HG02938 (cell line): Measurements from ENCODE around the gene CSTPP1.
"Not testable (repeated sequence)": the region's sequence is repeated elsewhere in the genome, so short reads cannot be mapped to it uniquely, and the experiment has no call there.

Experiments
- ATAC-seq: cut with Tn5 transposase; IDR thresholded peaks from one replicate; pipeline ENCODE4 v1.9.1; 2021; ENCODE audit warnings: mild to moderate bottlenecking, moderate library complexity; ENCODE audit not compliant: unreplicated experiment

The CSTPP1 gene

DNA sequence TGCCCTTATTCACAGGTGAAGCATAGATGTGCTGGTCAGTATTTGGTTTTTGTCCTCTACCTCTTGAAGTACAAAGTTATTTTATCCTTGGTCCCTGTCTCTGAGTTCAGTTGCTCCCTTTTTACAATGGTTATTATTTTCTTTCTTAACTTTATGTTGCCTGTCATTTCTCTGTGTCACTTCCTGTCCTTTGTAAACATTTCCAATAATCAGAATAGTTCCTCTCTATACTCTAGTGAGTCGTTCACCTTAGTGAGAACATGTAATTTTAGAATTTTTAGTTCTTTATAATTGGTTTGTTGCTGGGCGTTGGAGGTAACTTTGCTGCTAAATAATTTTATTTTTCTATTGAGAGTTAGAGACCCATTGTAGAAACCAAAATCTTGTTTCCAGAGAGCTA, 16.0 kb downstream of the CSTPP1 start:
- no peak for ATAC-seq

DNA sequence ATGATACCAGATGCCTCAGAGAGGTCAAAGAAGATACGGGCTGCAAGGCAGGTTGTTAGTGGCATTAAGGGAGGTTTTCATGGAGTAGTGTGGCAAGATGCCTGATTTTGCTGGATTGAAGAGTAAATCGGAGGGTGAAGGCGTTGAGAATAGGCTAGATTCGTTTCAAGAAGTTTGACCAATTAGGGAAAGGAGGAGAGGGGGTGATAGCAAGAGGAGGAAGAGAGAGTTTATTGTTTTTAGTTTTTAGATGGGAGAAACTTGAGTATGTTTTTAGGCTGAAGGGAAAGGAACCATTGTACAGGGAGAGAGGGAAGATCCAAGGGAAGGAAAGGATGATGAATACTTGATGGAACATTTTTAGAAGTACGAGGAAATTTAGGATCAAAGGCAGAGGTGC, 16.5 kb downstream of the CSTPP1 start:
- ATAC-seq, result no peak

DNA sequence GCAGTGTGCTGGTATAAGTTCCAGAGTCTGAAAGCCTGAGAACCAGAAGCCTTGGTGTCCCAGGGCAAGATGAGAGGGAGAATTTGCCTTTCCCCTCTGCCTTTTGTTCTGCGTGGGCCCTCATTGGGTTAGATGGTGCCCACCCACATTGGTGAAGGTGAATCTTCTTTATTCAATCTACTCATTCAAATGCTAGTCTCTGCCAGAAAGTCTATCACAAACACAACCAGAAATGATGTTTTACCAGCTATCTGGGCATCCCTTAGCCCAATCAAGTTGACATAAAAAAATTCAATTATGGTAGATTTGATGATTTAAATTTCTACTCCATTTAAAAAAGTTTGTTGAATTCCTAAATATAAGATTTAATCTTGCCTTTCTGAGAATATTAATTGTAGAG, 22.2 kb downstream of the CSTPP1 start:
- ATAC-seq, result no peak

DNA sequence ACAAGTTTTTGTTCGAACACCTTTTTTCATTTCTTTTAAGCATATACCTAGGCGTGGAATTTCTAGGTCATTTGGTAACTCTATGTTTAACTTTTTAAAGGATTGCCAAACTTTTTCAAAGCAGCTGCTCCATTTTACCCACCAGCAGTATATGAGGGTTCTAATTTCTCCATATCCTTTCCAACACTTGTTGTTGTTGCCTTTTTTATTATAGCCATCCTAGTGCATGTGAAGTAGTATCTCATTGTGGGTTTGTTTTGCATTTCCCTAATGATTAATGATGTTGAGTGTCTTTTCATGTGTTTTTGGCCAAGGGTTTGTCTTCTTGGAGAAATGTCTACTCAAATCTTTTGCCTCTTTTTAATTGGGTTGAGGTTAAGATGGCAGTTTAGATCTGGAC, 24.5 kb downstream of the CSTPP1 start:
- no peak for ATAC-seq

DNA sequence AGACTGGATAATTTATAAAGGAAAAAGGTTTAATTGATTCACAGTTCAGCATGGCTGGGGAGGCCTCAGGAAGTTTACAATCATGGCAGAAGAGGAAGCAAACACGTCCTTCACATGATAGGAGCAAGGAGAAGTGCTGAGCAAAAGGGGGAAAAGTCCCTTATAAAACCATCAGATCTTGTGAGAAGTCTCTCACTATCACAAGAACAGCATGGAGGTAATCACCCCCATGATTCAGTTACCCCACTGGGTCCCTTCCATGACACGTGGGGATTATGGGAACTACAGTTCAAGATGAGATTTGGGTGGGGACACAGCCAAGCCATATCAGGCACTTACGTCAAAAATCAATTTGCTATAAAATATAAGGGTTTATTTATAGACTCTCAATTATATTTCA, 25.3 kb downstream of the CSTPP1 start:
- ATAC-seq, result not testable (repeated sequence)

DNA sequence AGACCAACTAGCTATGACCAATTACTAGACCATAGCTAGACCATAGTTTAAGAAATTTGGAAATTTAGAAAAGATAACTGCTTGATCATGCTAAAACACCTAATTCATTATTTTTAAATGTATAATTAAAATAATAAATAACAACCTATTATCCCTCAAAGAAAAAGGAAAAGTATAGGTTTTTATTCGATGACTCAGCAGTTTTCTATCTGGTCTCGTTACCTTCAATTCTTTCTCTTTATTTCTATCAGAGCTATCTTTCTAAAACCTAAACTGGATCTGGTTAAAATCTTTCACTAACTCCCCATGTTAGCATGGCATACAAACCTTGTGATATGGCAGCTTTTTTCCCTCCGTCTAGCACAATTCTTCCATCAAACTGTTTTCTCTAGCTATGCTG, 27.3 kb downstream of the CSTPP1 start:
- ATAC-seq, result no peak

DNA sequence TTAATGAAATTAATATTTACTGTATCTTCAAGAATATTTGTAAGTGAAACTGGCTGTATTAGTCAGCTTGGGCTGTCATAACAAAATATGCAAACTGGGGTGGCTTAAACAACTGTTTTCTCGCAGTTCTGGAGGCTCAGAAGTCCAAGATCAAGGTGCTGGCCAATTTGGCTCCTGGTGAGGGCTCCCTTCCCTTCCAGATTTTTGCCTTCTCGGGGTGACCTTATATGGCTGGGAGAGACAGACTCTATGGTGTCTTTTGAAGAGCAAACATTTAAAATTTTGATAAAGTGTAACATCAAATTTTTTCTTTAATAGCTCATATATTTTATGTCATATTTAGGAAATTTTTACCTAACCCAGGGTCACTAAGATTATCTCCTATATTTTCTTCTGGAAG, 30.2 kb downstream of the CSTPP1 start:
- ATAC-seq, result no peak

DNA sequence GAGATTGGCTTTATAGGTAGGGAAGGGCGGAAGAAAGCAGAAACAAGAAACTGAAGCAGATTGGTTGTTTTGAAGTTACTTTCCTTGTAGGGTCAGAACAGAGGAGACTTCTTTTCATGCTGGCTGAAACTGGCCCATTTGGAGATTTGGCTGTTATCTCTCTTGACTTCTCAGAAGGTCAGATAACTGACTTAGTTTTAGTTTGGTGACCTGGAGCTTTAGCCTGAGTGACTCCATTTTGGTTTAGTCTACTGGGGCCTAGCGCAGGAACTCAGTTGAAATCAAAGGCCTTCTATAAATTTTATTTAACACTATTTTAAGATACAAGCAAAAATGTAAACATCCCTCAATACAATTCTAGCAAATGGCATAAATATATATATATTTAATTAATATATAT, 31.4 kb downstream of the CSTPP1 start:
- ATAC-seq, result no peak

DNA sequence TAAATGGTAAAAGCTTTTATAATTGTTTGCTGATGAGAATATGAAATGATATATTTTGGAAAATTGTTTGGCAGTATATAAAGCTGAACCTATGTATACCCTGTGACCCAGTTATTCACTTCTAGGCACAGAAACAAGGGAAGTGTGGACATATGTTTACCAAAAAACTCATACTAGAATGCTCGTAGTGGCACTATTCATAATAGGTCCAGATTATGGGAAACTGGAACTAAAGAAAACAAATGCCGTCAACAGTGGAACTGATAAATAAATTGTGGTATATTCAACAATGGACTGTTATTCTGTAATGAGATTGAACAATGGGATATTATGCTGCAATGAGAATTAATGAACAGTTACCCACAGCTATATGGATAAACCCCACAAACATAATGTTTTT, 32.8 kb downstream of the CSTPP1 start:
- no peak for ATAC-seq

DNA sequence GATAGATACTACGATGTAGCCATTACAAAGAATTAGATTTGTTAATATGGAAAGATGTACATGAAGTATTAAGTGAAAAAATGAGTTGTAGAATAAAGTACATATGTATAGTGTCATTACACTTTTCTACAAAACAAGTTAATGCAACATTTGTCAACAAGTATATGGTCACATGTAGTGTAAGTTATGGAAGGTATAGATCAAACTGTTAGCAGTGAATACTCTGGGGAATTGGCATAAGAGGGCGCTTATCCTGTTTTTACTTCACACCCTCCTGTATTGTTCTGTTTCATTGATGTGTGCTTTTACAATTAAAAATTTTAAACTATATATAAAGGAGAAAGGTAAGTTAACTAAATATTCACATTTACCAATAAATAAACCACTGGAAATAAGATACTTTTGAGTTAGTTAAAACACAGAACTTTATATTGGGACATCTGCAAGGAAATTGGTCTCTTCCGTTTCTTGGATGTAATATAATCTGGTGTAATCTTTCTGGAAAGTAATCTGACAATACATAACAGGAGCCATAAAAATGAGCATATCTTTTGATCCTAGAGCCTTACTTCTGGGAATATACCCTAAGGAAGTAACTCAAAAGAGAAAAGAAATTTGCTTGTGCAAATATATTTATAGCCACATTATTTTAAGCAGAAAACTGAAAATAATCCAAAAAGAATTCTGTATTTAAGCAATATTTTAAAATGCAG, 34.5 kb downstream of the CSTPP1 start:
- ATAC-seq, result no peak

DNA sequence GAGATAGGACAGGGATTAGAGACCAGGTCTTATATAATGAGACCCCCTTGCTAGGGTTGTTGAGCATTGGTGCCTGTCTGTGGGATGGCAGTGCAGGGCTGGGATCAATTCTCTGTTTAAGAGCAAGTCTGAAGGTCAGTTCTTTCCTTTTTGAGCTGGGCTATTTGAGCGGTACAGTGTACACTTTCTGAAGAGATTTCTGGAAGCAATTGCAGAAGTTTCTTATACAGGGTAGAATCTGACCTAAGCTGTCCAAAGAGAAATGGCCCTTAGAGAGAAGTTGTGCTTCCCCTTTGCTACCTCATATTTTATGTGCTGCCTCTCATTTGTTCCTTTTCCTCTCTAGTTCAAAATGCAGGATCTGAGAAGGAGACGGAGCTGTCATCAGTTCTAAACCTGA, 35.8 kb downstream of the CSTPP1 start:
- no peak for ATAC-seq

DNA sequence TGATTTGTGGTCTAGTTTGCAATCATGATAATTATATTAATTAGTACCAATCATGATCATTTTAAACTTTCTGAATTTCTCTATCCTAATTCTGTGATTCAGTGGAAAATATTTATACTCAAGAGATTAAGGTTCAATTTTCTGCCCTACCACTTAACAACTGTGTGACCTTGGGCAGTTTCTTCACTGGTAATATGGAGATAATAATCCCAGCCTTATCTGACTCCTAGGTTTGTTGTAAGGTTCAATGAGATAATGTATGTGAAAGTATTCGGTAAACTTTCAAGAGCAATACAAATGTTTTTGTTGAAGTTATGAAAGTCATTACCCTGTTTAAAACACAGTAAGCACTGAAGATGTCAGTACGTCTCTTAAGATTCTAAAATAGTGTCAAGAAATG, 36.3 kb downstream of the CSTPP1 start:
- ATAC-seq, result no peak

DNA sequence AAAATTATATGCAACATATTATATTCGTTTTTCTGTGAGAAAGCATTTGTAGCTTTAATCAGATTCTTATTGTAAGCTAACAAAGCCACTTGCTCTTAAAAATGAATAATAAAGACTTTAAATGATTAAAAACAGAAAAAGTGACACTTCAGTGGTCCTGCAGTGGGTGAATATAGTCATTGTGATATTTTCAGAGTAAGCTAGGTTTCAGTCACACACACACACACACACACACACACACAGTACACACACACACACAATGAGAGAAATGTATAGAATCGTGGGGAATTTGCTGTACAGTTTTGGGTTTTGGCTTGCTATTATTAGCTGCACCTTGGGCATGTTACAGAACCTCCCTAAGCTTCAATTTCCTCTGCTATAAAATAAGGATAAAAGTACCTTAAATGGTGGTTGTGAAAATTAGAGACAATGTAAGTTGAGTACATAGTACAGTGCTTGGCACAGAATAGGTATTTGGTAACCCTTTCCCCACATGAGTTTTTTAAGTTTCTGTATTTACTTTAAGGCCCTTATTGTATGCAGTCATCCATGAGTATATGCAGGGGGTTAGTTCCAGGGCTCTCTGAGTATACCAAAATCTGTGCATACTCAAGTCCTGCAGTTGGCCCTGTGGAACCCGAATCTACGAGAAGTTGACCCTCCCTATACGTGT, 39.8 kb downstream of the CSTPP1 start:
- no peak for ATAC-seq

DNA sequence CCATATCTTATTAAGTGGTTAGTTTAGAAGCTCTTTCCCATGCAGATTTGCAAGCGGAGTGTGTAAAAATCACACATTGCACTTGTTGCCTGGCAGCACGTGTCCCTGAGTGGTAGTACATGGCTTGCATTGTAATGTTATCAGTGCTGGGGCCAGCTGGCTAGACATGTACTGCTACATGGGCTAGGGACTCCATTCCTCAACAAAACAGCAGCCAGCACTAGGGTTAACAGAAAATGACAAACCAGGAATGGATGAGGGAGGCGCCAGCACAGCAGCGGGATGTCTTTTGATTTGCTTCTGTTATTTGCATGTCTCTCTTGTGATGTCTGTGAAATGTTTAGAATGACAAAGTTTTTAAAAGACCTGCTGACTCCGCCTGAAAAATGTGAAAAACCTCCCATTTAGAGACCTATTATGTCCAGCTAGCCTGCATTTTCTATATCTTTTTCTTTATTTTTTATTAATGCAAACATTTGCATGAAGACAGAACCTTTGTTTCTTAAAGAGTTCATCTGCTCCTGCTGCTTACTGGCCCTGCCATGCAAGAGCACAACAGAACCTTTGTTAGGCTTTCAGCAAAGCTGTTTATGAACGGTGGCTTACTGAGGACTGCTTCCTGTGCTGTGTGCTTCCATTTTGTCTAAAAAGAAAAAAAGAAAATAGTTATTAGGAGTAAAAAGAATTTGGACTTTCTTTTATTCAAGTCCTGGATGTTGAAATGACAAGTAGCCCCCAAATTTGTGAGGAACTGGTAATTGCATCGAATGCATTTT, 40.7 kb downstream of the CSTPP1 start:
- ATAC-seq, result no peak

DNA sequence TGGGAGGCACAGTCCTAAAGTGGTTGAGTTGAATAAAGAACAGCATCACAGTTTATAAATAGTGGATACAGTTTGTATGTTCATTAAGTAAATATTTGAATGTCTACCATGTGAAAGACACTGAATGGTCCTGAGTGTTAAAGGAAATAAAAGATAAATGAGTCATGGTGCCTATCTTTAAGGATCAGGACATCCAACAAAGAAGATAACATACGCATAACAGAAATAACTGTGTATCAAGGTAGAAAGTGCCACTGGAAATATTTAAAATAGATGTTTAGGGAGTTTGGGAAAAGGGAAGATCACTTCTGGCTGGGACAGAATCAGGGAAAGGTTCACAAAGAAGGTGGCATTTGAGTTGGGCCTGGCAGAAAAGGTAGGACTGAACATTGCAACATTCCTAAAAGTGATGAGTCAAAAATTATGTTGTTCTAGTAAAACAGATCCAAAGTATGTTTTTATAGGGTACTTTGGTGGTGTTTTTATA, 41.5 kb downstream of the CSTPP1 start:
- no peak for ATAC-seq

DNA sequence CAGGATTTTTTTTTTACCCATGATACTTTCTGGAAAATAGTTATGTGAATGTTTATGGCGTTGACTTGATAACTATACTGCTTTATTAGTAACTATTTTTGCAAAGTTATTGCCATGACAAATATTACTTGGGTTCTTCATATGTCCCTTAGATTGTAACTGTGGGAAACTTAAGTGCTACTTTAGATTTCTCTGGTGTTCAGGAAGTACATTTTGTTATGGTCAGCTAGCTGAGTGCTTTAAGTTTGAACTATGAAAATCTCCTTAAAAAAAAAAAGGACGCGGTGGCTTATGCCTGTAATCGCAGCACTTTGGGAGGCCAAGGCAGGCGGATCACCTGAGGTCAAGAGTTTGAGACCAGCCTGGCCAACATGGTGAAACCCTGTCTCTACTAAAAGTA, 42.8 kb downstream of the CSTPP1 start:
- ATAC-seq, result no peak

DNA sequence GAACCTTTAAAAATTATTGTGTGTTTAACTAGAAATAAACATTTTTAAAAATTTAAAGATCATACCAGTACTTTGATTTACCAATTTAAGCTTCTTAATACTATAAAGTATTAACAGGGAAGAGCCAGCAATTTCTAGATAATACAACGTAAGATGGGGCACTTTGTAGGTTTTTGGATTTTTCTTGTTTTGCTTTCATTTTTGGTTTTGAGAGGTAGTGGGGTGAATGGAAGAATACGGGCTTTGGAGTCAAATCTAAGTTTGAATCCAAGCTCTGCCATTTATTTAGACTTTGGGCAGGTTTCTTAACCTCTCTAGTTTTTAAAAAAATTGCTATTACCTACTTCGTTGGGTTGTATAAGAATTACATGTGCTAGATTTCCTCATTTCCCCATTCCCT, 44.9 kb downstream of the CSTPP1 start:
- no peak for ATAC-seq

DNA sequence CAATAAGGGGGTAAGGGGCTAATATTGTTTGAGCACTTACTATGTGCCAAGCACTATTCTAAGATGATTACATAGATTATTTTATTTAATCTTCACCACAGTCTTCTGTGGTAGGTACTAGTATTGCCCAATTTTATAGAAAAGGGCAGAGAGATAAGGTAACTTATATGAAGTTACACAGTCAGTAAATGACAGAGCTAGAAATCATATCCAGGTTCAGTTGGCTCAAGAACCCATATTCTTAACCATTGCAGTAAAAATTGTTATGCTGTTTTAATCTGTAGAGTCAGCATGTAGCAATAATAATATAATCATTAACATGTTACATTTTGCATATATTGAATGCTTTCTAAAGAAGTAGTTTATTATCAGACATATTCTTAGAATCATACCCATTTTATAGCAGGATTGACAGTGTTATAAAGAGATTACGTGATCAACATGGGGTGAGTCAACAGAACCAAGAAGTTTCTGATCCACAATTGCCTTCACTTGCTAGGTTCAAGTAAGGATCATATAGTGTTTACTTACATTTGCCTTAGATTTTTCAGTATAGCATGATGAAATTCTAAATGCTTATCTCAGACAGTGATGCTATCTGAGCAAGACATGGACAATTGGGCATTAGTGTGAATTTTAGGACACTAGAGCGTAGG, 46.4 kb downstream of the CSTPP1 start:
- ATAC-seq, result no peak

DNA sequence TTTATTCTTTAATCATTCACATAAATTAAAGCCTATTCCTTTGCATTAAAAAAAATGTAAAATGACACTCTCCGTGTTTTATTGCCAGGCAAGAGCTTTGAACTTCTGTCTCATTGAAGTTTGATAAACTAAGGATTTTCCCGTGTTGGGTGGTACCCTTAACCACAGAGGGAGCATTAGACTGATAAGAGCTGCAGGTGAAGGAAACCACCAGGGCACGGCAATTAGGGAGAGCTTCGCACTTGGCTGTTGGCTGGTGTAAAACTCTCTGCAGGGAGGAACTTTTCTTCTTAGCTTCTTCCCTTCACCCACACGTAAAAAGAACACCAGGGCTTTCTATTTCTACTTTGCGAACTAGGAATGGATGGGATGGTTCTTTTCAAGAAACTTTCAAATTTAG, 47.0 kb downstream of the CSTPP1 start:
- ATAC-seq, result no peak

DNA sequence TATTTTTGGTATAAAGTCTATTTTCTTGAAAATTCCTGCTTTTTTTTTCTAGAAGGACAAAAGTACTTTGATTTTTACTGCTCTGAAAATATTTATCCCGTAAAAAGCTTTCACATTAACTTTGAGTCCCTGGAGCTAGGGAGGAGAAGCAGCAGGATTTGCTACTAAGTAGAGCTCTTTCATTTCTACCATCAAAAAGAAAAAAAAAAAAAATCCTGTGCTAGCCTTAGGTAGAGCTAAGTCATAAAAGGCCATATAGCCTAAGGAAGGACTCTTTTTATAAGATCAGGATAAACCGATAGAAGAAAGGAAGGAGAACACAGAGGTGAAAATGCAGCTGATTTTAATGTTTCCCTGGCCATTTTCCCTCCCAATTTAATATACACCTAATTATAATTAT, 48.0 kb downstream of the CSTPP1 start:
- no peak for ATAC-seq

DNA sequence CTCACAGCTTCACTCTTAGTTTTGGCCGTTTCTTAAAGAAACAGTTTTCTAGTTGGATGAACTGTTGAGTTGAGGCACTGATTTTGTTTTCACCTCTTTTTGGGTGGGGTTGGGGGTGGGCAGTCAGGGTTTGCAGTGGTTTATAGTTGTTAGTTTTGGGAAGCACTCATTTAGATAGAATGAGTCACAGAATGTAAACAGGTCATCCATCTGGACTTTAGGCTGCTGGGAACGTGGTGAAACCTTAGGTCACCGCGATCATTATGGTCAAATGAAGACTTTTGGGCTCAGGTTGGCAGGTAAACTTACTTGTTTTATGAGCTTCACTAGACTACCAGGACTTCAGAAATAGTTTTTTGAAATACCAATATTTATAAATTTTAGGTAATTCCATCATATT, 48.4 kb downstream of the CSTPP1 start:
- no peak for ATAC-seq
